Gastroesophageal sphincter (tissue), 3 donors: Measurements from ENCODE around the gene HLA-DRB1.

Experiments
- CTCF ChIP-seq, 4 experiments: fragments of 200-600 bp in 2 of 4; fragments of 450-650 bp in 2 of 4; sonication (generic) in 1 of 4; IDR thresholded peaks; one replicate each; pipeline ENCODE4 v1.5.1; 2017 to 2019; ENCODE audit warnings: antibody characterized with exemption in 4 of 4, mild to moderate bottlenecking in 2 of 4, moderate library complexity in 2 of 4
- EP300 ChIP-seq: sonication (generic); formaldehyde crosslinking; IDR thresholded peaks from one replicate; pipeline ENCODE4 v1.6.1; 2017; ENCODE audit warnings: antibody characterized with exemption, mild to moderate bottlenecking
- POLR2A ChIP-seq, 2 donors: fragments of 450-650 bp; IDR thresholded peaks; one replicate each; pipeline ENCODE4 v1.6.1; 2017; ENCODE audit warnings: antibody characterized with exemption in 2 of 2, mild to moderate bottlenecking in 2 of 2, moderate library complexity in 1 of 2
- POLR2AphosphoS5 ChIP-seq: sonication (generic); formaldehyde crosslinking; IDR thresholded peaks from one replicate; pipeline ENCODE4 v1.6.1; 2017; ENCODE audit warnings: antibody characterized with exemption

GRCh38 chr6:32597024-32597423 lies 7.4 kb upstream of the HLA-DRB1 start:
- no peak for TF ChIP-seq POLR2A (IDR thresholded peaks at IDR 0.05)
- no peak for TF ChIP-seq CTCF (IDR thresholded peaks at IDR 0.05)
- TF ChIP-seq EP300, result no peak
- no peak for TF ChIP-seq POLR2AphosphoS5
